ENCODE data around the gene ST6GAL1. TPM values are rescaled to one million over a fixed set of nuclear protein-coding genes. Genes with fewer than 3 reads are reported as not detected.
"Not testable (repeated sequence)": the region's sequence is repeated elsewhere in the genome, so short reads cannot be mapped to it uniquely, and the experiment has no call there.

The ST6GAL1 gene
- total RNA-seq, 1 experiment from 2014 or later: 25.6 TPM

GRCh38 chr3:186888569-186888968, 41.8 kb upstream of the ST6GAL1 start:
- no peaks in the 10 kb centered on the region for H3K27me3 ChIP-seq (ENCODE audit: insufficient read depth, low read depth)
- H2AFZ ChIP-seq: no peak overlapping the region
- no peak overlapping the region for H3K27ac ChIP-seq
- 0 out of 2 replicates have a peak, but pooled peaks cover 5% of the 10 kb centered on the region for H3K9me2 ChIP-seq (ENCODE audit: insufficient read depth)
- intact Hi-C loops (cut with micrococcal nuclease; ENCODE audit: unreplicated experiment): no loop called here
- no peaks in the 10 kb centered on the region for H3K9me3 ChIP-seq (ENCODE audit: insufficient read depth, low read depth)
- H3F3A ChIP-seq (ENCODE audit: insufficient read depth, low read depth): no peaks in the 10 kb centered on the region
- H3K4me2 ChIP-seq: no peak overlapping the region
- TF ChIP-seq EZH2 (IDR thresholded peaks at IDR 0.05; ENCODE audit: low read depth): no peak
- TF ChIP-seq, protein P1, sequence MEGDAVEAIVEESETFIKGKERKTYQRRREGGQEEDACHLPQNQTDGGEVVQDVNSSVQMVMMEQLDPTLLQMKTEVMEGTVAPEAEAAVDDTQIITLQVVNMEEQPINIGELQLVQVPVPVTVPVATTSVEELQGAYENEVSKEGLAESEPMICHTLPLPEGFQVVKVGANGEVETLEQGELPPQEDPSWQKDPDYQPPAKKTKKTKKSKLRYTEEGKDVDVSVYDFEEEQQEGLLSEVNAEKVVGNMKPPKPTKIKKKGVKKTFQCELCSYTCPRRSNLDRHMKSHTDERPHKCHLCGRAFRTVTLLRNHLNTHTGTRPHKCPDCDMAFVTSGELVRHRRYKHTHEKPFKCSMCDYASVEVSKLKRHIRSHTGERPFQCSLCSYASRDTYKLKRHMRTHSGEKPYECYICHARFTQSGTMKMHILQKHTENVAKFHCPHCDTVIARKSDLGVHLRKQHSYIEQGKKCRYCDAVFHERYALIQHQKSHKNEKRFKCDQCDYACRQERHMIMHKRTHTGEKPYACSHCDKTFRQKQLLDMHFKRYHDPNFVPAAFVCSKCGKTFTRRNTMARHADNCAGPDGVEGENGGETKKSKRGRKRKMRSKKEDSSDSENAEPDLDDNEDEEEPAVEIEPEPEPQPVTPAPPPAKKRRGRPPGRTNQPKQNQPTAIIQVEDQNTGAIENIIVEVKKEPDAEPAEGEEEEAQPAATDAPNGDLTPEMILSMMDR (conservative IDR thresholded peaks at IDR 0.05): no peak
- no peaks in the 10 kb centered on the region for H3K79me2 ChIP-seq (ENCODE audit: low read depth)
- H4K20me1 ChIP-seq (ENCODE audit: insufficient read depth): no peaks in the 10 kb centered on the region
- DNase-seq: no peak
- H3K36me3 ChIP-seq (ENCODE audit: low read depth): no peaks in the 10 kb centered on the region
- H3K4me1 ChIP-seq (replicated peaks; ENCODE audit: insufficient read depth): no peaks in the 10 kb centered on the region
- CTCF ChIA-PET: no interaction called here
- no peak overlapping the region for H3K4me3 ChIP-seq
- no TSS peak for BruUV-seq (replicated peaks)
- POLR2A ChIA-PET (ENCODE audit: unreplicated experiment): no interaction called here

DNA sequence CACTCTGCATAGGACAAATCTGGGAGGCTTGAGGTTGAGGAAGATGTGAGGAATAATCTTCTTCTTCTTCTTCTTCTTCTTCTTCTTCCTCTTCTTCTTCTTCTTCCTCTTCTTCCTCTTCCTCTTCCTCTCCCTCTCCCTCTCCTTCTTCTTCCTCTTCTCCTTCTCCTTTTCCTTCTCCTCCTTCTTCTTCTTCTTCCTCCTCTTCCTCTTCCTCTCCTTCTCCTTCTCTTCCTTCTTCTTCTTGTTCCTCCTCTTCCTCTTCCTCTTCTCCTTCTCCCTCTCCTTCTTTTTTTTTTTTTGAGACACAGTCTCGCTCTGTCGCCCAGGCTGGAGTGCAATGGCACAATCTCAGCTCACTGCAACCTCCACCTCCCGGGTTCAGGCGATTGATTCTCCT, 40.6 kb upstream of the ST6GAL1 start:
- H3K9me3 ChIP-seq (ENCODE audit: insufficient read depth, low read depth); H3F3A ChIP-seq (ENCODE audit: insufficient read depth, low read depth); H3K4me2 ChIP-seq; H3K4me1 ChIP-seq (replicated peaks; ENCODE audit: insufficient read depth); CTCF ChIA-PET; intact Hi-C loops (cut with micrococcal nuclease; ENCODE audit: unreplicated experiment); H2AFZ ChIP-seq; H3K36me3 ChIP-seq (ENCODE audit: low read depth); H3K27me3 ChIP-seq (ENCODE audit: insufficient read depth, low read depth); H3K4me3 ChIP-seq; H3K9me2 ChIP-seq (ENCODE audit: insufficient read depth); H4K20me1 ChIP-seq (ENCODE audit: insufficient read depth); H3K27ac ChIP-seq; POLR2A ChIA-PET (ENCODE audit: unreplicated experiment); DNase-seq; BruUV-seq (replicated peaks); H3K79me2 ChIP-seq (ENCODE audit: low read depth): not testable (repeated sequence)

GRCh38 chr3:186890911-186891310, 39.4 kb upstream of the ST6GAL1 start:
- no TSS peak for BruUV-seq (replicated peaks)
- no peak for DNase-seq
- Histone ChIP-seq H3K9me3 (ENCODE audit: insufficient read depth, low read depth) (no peaks in the 10 kb centered on the region), H3K79me2 (ENCODE audit: low read depth) (no peaks in the 10 kb centered on the region), H3K9me2 (ENCODE audit: insufficient read depth) (0 out of 2 replicates have a peak, but pooled peaks cover 5% of the 10 kb centered on the region), H3K4me3 (no peak overlapping the region), H3F3A (ENCODE audit: insufficient read depth, low read depth) (no peaks in the 10 kb centered on the region), H2AFZ (no peak overlapping the region), H3K36me3 (ENCODE audit: low read depth) (no peaks in the 10 kb centered on the region), H3K4me1 (replicated peaks; ENCODE audit: insufficient read depth) (no peaks in the 10 kb centered on the region), H4K20me1 (ENCODE audit: insufficient read depth) (no peaks in the 10 kb centered on the region), H3K27me3 (ENCODE audit: insufficient read depth, low read depth) (no peaks in the 10 kb centered on the region), H3K27ac (no peak overlapping the region), H3K4me2 (no peak overlapping the region)
- intact Hi-C loops (cut with micrococcal nuclease; ENCODE audit: unreplicated experiment): no loop called here
- ChIA-PET POLR2A (ENCODE audit: unreplicated experiment) (no interaction called here), CTCF (no interaction called here)
- TF ChIP-seq EZH2 (IDR thresholded peaks at IDR 0.05; ENCODE audit: low read depth): no peak
- TF ChIP-seq, protein P1 (conservative IDR thresholded peaks at IDR 0.05): no peak

- H3K9me3 ChIP-seq (ENCODE audit: insufficient read depth, low read depth); H3K36me3 ChIP-seq (ENCODE audit: low read depth); H3K4me3 ChIP-seq; H3F3A ChIP-seq (ENCODE audit: insufficient read depth, low read depth); H3K4me2 ChIP-seq; H3K9me2 ChIP-seq (ENCODE audit: insufficient read depth); H3K27ac ChIP-seq; POLR2A ChIA-PET (ENCODE audit: unreplicated experiment); H3K27me3 ChIP-seq (ENCODE audit: insufficient read depth, low read depth); H2AFZ ChIP-seq; H3K79me2 ChIP-seq (ENCODE audit: low read depth); BruUV-seq (replicated peaks); H3K4me1 ChIP-seq (replicated peaks; ENCODE audit: insufficient read depth); intact Hi-C loops (cut with micrococcal nuclease; ENCODE audit: unreplicated experiment); CTCF ChIA-PET; H4K20me1 ChIP-seq (ENCODE audit: insufficient read depth); DNase-seq: not testable (repeated sequence)
These were observed 37.3 kb upstream of the ST6GAL1 start for GRCh38 chr3:186893071-186893470.

Measured in PC-9 (cell line).